ENCODE data around the gene TRAPPC13.

The TRAPPC13 gene

DNA sequence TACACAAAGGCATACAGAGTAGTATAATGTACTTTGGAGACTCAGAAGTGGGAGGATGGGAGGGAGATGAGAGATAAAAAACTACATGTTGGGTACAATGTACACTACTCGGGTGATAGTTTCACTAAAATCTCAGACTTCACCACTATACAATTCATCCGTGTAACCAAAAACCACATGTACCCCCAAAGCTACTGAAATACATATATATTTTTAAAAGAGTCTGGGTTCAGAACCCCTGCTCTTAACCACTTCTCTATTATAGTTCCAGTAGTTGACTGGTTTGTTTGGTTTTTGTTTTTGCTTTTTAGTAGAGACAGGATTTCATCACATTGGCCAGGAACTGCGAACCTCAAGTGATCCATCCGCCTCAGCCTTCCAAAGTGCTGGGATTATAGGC is 74.5 kb downstream of the TRAPPC13 start:
- DNase-seq (ENCODE audit: low read depth in 1 of 2, low spot score in 1 of 2), result no peak
- TF ChIP-seq, protein P1, sequence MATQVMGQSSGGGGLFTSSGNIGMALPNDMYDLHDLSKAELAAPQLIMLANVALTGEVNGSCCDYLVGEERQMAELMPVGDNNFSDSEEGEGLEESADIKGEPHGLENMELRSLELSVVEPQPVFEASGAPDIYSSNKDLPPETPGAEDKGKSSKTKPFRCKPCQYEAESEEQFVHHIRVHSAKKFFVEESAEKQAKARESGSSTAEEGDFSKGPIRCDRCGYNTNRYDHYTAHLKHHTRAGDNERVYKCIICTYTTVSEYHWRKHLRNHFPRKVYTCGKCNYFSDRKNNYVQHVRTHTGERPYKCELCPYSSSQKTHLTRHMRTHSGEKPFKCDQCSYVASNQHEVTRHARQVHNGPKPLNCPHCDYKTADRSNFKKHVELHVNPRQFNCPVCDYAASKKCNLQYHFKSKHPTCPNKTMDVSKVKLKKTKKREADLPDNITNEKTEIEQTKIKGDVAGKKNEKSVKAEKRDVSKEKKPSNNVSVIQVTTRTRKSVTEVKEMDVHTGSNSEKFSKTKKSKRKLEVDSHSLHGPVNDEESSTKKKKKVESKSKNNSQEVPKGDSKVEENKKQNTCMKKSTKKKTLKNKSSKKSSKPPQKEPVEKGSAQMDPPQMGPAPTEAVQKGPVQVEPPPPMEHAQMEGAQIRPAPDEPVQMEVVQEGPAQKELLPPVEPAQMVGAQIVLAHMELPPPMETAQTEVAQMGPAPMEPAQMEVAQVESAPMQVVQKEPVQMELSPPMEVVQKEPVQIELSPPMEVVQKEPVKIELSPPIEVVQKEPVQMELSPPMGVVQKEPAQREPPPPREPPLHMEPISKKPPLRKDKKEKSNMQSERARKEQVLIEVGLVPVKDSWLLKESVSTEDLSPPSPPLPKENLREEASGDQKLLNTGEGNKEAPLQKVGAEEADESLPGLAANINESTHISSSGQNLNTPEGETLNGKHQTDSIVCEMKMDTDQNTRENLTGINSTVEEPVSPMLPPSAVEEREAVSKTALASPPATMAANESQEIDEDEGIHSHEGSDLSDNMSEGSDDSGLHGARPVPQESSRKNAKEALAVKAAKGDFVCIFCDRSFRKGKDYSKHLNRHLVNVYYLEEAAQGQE (IDR thresholded peaks at IDR 0.05; ENCODE audit: insufficient replicate concordance, low read depth), result no peak
- TF ChIP-seq GABPA (IDR thresholded peaks at IDR 0.05; ENCODE audit: low read depth) (no peak), SPI1 (IDR thresholded peaks at IDR 0.05; ENCODE audit: borderline replicate concordance, low read depth) (no peak), POLR2AphosphoS5 (IDR thresholded peaks at IDR 0.05; ENCODE audit: low read depth) (no peak)
- TF ChIP-seq, protein P2, sequence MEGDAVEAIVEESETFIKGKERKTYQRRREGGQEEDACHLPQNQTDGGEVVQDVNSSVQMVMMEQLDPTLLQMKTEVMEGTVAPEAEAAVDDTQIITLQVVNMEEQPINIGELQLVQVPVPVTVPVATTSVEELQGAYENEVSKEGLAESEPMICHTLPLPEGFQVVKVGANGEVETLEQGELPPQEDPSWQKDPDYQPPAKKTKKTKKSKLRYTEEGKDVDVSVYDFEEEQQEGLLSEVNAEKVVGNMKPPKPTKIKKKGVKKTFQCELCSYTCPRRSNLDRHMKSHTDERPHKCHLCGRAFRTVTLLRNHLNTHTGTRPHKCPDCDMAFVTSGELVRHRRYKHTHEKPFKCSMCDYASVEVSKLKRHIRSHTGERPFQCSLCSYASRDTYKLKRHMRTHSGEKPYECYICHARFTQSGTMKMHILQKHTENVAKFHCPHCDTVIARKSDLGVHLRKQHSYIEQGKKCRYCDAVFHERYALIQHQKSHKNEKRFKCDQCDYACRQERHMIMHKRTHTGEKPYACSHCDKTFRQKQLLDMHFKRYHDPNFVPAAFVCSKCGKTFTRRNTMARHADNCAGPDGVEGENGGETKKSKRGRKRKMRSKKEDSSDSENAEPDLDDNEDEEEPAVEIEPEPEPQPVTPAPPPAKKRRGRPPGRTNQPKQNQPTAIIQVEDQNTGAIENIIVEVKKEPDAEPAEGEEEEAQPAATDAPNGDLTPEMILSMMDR (IDR thresholded peaks at IDR 0.05; ENCODE audit: insufficient read depth, low read length), result no peak
- Histone ChIP-seq H3K27ac (replicated peaks) (no peak overlapping the region), H3K27me3 (ENCODE audit: insufficient read depth, poor library complexity, severe bottlenecking) (no peaks in the 10 kb centered on the region), H3K4me3 (replicated peaks; ENCODE audit: insufficient read depth, low read length) (no peak overlapping the region)

DNA sequence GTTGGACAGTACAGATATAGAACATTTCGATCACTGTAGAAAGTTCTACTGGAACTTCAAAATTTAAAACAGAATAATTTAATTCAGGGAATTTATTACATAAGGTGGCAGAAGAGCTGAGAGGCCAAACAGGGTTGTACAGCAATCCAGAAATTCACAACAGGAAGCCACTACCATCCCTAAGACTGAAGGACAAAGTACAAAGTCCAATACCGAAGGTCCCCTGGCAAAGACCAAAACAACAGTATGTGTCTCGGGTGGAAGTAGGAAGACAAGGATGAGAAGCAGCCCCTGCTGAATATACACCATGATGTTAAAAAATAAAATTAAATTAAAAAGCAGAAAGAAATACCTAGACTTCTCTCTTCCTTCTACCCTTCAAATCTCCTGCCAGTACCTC is 77.2 kb downstream of the TRAPPC13 start:
- TF ChIP-seq GABPA (IDR thresholded peaks at IDR 0.05; ENCODE audit: low read depth), result no peak
- TF ChIP-seq, protein P2 (IDR thresholded peaks at IDR 0.05; ENCODE audit: insufficient read depth, low read length), result no peak
- no peak for TF ChIP-seq SPI1 (IDR thresholded peaks at IDR 0.05; ENCODE audit: borderline replicate concordance, low read depth)
- TF ChIP-seq, protein P1 (IDR thresholded peaks at IDR 0.05; ENCODE audit: insufficient replicate concordance, low read depth), result no peak
- no peak for TF ChIP-seq POLR2AphosphoS5 (IDR thresholded peaks at IDR 0.05; ENCODE audit: low read depth)

DNA sequence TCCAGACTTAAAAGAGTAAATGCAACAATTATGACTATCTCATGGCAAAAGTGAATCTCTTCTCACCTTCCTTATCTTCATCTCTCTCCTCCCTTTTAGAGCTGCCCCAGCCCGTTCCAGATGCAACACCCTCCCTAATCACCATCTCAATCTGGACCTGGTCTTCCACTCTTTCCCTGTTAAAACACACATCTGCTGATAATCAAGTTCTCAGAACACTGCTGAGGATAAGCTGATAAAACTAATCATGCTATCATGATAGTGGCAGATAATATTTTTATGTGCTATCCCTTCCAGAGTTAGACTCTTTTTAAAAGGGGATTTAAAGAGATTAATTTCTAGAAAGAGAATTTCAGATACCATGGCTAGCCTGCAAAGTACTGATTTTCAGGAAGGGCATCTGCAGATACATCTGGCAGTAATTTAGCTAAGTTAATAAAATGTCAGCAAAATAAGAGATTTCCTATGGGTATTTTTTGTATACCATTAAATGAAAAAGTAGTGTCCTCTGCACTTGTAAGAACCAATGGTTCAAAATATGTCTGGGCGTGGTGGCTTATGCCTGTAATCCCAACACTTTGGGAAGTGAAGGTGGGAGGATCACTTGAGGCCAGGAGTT is 79.9 kb downstream of the TRAPPC13 start:
- TF ChIP-seq, protein P1 (IDR thresholded peaks at IDR 0.05; ENCODE audit: insufficient replicate concordance, low read depth), result no peak
- TF ChIP-seq GABPA (IDR thresholded peaks at IDR 0.05; ENCODE audit: low read depth) (no peak), SPI1 (IDR thresholded peaks at IDR 0.05; ENCODE audit: borderline replicate concordance, low read depth) (no peak), POLR2AphosphoS5 (IDR thresholded peaks at IDR 0.05; ENCODE audit: low read depth) (no peak)
- TF ChIP-seq, protein P2 (IDR thresholded peaks at IDR 0.05; ENCODE audit: insufficient read depth, low read length), result no peak
- no peak overlapping the region for H3K4me3 ChIP-seq (replicated peaks; ENCODE audit: insufficient read depth, low read length)

More for the DNA sequence above, 77.2 kb downstream of the TRAPPC13 start:
- no peak for DNase-seq (ENCODE audit: low read depth in 1 of 2, low spot score in 1 of 2)
- Histone ChIP-seq H3K4me3 (replicated peaks; ENCODE audit: insufficient read depth, low read length) (no peak overlapping the region), H3K27ac (replicated peaks) (no peak overlapping the region), H3K27me3 (ENCODE audit: insufficient read depth, poor library complexity, severe bottlenecking) (no peaks in the 10 kb centered on the region)

More for the DNA sequence above, 79.9 kb downstream of the TRAPPC13 start:
- no peak for DNase-seq (ENCODE audit: low read depth in 1 of 2, low spot score in 1 of 2)
- no peaks in the 10 kb centered on the region for H3K27me3 ChIP-seq (ENCODE audit: insufficient read depth, poor library complexity, severe bottlenecking)
- H3K27ac ChIP-seq (replicated peaks), result no peak overlapping the region
